SH-SY5Y (cell line): Measurements from ENCODE around the gene PREX1.

ENCODE experiments used
- GATA2 ChIP-seq: IDR thresholded peaks from 2 replicates; pipeline ENCODE4 v1.6.1; 2011; ENCODE audit warnings: mild to moderate bottlenecking, low read depth, low read length
- GATA3 ChIP-seq: IDR thresholded peaks from 2 replicates; pipeline ENCODE4 v1.6.1; 2011; ENCODE audit warnings: low read depth, mild to moderate bottlenecking, low read length, moderate library complexity

- no peak for TF ChIP-seq GATA3
- no peak for TF ChIP-seq GATA2
Observed at GRCh38 chr20:48740292-48740649, 87.5 kb downstream of the PREX1 start.
